Superior temporal gyrus (tissue), 1 donor: ENCODE data around the gene MRPL41.
"Not testable (repeated sequence)": the region's sequence is repeated elsewhere in the genome, so short reads cannot be mapped to it uniquely, and the experiment has no call there.

ENCODE experiments used
- DNase-seq: peaks from one replicate; pipeline ENCODE4 v3.0.0-alpha.2; 2016; ENCODE audit errors: extremely low spot score

MRPL41 gene

DNA sequence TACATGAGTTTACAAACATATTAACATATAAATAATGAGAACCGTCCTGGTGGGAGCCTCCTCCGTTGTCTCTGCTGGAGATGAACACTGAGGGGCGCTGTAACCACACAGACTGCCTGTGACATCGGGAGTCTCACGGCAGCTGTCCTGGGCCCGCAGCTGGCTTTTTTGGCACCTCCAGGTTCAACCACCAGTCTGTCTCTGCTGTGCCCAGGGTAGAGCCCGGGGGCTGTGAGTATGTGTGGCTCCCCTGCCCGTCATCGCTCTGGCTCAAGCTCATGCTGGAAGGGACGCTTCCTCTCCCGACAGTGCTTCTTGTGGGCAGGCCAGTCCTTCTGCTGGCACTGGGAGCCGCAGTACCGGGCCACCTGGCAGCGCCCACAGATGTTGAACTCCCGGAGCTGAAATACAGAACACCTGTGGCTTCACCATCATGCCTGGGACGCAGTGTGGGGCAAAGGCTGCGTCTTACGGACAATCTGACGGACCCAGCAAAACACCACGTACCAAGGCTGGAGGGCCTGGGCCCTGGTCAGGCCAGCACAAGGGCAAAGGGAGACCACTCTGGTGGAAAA lies 30.7 kb downstream of the MRPL41 start:
- DNase-seq: no peak

DNA sequence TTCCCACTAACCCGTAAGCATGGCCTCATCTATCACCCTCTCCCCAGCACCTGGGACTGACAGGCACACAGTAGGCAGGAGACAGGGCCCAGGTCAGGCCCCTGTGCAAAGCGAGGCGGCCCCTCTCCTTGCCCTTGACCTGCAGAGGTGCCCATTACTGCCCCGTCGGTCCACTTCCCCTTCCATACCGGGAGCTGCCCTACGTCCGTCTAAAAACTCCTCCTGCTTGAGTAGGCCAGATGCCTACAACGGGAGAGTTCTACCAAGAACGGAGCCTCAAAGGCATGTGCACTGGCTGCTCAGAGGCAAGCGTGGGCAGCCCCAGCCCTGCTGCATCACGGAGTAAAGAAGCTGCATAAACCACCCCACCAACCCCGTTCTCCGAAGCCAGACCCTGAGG lies 31.7 kb downstream of the MRPL41 start:
- no peak for DNase-seq

DNA sequence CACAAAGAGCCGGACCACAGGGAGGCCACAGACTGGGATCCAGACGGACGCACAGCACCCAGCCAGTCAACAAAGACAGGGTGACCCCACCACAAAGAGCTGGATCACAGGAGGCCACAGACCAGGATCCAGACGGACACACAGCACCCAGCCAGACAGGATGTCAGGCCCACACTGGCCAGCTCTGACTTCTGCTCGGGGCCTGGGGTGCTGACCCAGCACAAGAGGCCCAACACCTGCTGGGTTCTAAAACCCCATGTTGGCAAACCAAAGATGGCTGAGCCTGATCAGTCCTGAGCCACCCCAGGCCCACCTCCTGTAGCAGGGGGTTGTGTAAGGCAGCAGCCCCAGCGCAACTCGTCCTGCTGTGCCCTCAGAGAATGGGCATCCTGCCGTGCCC lies 32.3 kb downstream of the MRPL41 start:
- DNase-seq: no peak

DNA sequence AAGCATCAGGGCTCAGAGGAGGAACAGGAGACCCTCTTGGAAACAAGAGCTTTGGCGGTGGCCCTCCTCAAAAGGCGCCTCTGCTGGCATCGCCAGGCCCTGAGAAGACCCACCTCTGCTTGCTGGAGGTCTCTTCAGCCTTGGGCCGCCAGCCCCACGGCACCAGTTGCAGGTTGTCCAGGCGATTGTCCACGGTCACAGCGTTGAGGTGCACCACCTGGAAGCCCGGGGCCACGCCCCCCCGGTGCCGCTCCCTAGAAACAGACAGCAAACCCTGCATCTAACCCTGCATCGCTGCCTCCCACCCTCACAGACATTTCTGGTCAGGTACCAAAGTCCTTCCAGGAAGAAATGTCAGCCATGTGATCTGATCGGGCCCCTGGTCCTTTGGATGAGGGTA lies 35.2 kb downstream of the MRPL41 start:
- no peak for DNase-seq

DNA sequence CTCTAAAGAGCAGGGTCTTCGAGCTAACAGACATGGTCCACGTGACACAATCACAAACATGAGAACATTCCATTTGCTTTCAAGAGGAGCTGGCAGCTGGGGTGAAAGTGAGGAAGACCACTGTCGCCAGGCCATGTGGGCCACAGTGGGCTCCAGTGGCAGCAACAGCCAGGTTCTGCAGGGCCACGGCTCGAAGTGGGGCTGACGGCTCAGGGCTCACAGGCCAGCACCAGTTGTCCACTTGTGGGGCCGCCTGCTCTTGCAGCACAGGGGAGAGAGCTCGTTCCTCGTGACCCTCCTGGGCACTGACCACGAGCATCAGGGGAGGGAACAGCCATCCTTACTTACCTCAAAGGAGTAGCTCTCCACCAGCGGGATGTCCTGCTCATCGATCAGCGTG lies 36.6 kb downstream of the MRPL41 start:
- DNase-seq: no peak

DNA sequence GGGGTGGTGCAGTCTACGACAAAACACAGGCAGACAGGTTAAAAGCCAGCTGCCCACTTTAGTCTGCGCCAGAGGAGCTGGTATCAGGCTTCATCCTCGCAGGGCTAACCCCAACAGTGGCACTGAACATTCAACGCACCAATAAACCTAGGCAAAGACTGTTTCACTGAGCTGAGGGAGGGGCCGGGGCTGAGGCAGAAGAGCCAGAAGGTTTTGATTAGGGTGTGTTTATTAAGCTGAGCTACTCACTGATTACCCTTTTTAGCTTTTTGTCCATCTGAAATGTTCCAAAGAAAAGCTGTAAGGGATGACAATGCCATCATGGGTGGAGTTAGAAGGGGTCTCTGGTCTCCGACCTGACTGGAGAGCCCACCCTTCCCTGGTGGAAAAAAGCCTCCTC lies 37.2 kb downstream of the MRPL41 start:
- DNase-seq: no peak

DNA sequence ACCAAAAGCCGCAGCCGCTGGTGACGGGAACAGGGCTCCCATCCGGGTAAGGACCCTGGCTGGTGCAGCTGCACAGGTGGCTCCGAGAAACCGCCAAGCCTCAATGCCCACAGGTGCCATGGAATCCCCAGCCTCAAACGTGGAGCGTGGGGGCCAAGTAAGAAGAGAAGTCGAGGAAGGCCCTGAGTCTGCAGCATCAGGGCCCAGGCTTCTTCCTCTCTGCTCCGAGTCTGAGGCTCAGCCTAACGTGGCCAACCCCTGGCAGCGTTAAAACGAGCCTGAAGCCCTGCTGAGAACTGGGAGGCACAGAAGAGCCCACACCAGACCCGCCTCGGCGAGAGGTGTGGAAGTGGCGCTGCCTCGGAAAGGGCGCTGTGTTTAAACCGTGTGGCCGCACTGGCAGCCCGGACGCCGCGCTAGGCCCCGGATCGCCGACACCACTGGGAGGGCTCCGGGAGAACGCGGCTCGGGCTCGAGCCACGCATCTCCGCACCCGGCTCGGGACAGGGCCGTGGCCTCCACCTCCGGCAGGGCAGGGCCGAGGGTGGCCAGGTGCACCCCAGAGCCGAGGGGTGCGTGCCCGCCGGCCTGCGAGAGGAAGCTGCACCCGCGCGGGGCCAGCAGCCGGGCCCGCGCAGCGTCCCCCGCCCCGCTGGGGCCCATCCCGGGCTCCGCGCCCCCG lies 37.9 kb downstream of the MRPL41 start:
- no peak for DNase-seq

DNA sequence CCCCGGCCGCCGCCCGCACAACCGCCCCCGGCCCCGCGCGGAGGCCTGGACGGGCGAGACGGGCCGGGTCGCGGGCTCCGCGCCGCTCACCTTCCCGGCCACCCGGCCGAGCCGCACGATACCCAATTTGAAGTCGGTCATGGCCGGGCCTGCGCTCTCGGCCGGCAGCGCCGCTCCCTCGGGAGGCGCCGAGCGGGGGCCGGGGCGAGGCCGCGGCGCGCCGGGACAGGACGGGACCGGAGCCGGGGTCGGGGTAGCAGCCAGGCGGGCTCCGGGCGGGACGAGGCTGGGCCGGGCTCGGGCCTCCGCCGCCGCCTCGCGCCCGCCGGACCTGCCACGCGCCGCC lies 38.4 kb downstream of the MRPL41 start:
- no peak for DNase-seq

DNA sequence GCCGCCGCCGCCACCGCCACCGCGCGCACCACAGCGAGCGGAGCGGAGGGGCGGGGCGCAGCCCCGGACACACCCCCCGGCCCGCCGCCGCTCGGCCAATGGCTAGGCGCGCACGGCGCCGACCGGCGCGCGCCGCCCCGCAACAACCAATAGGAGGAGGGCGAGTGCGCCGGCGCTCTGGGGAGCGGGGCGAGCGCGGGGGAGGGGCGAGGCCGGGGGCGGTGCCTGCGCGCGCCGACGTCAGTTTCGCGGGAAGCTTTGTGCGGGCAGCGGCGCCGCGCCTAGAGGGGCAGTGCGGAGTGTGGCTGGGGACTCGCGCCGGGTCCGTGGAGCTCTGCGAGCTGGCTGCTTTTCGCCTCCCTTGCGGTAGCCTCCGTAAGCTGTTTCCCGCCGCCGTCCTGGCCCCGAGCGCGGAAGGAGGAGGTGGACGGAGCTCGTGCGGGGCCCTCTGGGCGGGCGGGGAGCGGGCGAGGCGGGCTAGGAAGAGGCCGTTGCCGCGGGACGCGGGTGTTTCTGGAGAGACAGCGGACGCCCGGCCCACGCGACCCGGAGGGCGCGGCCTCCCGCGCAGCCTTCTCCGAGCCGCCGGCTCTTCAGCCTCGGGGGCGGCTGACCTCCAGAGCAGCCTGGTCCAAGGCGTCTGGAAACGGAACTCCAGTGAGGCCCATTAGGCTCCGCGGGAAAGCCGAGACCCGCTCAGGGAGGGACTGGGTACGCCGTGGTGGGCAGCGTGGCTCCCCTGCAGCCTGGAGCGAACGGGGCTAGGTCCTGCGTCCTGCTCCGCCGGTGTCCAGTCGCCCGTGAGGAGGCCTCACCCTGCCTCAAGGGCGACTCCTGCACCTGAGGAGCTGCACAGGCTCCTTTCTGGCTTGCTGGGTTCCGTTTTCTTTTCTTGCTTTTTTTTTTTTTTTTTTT lies 39.0 kb downstream of the MRPL41 start, which contains the start of gene ZMYND19:
Gene ZMYND19 (minus strand): TSS at position 44 of the 915 bp plus-strand sequence. CDS start 249 bp downstream, outside the sequence.
- peak; percentile 82 for DNase-seq

DNA sequence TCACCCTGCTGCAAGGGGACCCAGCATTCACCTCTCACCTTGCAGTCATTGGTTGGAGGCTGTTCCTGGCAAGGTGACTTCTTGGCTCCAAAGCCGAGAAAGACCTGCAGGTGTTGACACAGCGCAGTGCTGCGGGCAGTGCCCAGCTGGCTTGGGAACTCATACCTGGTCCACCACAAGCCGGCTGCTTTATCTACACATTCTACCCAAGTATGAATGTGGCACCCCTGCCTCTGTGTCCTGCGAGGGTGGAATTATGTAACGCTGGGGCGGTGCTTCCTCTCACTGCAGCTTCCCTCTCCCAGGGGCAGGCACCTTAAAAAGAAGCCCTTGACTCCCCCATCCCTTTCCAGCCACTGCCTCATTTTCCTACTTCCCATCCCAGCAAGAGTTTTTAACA lies 41.1 kb downstream of the MRPL41 start:
- no peak for DNase-seq

DNA sequence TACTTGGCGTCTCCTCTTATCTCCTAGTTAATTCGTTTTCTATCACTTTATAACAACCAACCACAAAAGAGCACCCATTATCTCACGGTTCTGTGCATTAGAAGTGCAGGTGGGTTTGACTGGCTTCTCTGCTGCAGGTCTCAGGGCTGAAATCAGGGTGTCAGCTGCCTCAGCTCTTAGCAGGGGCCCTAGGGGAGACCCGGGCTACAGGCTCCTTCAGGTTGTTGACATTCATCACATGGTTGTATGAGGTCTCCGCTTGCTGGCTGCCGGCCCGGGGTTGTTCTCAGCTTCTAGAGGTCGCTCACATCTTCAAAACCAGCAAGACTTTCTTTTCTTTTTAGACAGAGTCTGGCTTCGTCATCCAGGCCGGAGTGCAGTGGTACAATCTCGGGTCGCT lies 41.5 kb downstream of the MRPL41 start:
- DNase-seq: no peak

DNA sequence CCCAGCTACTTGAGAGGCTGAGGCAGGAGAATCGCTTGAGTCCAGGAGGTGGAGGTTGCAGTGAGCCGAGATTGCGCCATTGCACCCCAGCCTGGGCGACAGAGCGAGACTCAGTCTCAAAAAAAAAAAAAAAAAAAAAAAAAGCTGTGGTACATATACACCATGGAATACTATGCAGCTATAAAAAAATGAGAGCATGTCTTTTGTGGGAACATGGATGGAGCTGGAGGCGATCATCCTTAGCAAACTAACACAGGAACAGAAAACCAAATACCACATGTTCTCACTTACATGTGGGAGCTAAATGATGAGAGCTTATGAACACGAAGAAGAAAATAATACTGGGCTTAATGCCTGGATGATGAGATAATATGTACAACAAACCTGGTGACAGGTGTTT lies 44.9 kb downstream of the MRPL41 start:
- not testable (repeated sequence) for DNase-seq

DNA sequence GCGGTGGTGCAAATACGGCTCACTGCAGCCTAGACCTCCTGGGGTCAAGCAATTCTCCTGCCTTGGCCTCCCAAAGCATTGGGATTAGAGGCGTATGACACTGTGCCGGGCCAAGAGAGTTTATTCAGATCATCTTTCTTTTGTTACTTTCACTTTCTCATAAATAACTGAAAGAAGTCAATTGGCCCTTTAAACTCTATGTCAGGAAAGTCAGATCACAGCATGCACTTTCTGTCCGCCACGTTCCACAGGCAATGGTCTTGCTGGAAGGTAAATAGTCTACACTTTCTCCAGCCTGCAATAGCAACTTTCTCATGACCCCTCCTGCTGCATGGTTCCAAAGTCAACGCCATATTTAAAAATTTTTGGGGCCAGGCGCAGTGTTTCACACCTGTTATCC lies 47.3 kb downstream of the MRPL41 start:
- no peak for DNase-seq
